Measurements from ENCODE around the gene TTC9.

TTC9 gene

DNA sequence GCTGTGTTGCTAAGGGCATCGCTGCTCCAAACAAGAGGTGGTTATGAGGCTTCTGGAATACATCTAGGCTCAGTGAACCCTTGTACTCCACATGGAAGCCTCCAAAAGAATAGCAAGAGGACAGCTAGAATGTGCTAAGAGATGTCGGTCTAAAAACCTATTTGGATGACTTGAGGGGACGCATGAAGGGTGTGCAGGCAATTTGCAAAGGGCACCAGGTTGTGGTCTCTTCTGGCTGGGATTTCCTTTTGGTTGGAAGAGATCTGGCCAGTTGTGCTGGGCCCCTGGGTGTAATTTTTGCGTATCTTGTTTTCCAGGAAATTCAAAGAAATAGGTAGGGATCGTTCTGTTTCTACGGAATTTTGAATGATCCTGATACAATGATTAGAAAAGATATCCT lies 4.2 kb downstream of the TTC9 start:
- no peak for DNase-seq (ENCODE audit: low read depth)

DNA sequence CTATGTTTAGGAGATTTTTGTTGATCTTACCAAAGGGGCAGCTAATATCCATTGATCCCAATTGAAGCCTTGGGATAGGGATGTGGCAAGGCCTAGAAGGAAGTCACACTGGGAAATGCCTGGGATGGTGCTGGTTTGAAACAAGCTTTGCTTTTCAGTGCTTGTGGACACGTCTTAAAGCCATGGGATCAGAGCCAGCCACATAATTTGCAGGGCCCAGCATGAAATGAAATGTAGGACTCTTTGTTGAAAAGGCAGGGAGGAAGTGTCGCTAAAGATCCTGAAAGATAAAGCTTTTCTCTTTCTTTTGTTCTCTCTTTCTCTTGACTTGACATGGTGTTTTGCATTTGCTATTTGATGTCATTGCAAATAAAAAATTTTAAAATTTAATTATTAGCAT lies 5.0 kb downstream of the TTC9 start:
- DNase-seq (ENCODE audit: low read depth): no peak

DNA sequence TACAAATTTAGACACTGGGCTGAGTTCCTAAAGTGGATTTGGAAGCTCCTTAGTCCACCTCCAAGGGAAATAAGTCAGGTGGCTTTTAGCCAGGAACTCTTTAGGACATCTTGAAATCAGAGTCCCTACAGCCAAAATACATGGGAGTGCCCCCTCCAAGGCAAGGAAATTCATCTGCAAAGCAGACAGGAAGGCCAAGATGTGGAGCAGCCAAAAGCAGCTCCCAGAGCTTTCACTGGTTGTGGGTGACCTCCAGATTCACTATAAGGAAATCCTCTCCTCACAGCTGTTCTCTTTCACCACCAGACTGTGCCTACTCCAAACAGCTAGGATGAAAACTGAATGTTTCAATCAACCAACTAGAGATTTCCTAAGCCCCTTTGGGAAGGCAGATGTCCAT lies 6.6 kb downstream of the TTC9 start:
- DNase-seq (ENCODE audit: low read depth): no peak

DNA sequence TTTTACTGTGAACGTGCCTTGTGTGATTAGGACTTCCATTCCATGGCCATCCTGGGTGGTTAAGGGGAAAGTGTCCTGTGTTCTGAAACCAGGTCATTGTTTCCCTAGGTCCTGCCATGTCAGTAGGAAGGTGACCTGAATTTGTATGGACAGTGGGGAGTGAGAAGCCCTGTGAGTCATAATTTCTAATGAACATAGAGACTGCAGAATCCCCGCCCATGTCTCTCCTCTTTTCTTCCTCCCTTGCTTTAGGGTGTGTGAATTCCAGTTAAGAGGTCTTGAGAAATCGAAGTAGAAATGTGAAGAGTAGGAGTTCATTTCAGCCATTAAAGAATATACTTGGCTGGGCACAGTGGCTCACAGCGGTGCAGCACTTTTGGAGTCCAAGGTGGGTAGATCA lies 8.1 kb downstream of the TTC9 start:
- DNase-seq (ENCODE audit: low read depth): no peak

DNA sequence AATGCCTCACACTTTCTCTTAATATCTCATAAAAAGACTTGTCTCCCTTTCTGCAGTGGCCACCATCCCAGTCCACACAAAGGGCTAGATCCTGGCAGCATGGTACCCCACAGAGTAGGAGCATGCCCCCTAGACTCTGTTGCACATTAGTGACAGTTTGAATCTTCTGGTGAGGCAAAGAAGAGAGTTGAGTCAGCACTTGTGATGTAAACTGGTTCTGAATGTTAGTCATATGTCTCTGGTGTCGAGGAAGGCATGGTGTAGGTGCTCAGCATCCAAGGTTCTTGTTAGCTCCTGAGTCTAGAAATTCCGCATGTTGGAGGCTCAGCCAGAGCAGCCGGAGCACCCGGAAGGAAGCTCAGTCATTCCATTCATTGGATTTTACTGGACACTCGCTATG lies 9.8 kb downstream of the TTC9 start:
- DNase-seq (ENCODE audit: low read depth): no peak

DNA sequence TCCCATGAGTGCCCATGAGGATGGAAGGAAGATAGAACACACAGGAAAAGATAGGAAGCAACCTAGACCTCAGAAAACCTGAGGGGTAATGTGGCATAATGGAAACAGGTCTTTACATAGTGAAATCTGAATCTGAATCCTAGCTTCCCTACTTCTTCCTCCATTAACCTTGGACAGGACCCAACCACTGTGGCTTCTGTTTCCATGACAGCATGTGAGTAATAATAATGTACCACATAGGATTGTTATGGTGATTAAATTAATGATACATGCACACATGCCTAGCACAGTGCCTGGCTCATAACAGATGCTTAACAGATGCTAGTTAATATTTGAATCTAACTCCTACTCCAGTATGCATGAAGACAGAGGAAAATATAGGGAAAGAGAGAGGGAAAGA lies 11.2 kb downstream of the TTC9 start:
- DNase-seq (ENCODE audit: low read depth): no peak

DNA sequence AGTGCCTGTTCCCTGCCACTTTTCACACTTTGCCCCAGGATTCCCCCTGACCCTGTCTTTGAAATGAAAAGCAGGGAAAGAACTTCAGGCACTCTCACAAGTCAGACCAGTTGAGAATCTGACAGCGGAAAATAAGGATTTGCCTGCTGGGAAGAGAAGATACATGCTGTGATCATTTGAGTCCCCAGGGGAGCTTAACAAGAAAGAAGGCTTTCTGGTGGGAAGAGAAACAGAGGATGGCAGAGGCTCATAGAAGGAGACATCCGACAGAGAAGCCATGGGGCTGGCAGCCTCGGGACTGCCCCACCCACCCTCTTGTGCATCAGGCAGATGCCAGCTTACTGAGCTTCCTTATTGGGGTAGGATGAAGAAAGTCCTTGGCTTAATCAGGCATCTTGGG lies 11.9 kb downstream of the TTC9 start:
- no peak for DNase-seq (ENCODE audit: low read depth)

DNA sequence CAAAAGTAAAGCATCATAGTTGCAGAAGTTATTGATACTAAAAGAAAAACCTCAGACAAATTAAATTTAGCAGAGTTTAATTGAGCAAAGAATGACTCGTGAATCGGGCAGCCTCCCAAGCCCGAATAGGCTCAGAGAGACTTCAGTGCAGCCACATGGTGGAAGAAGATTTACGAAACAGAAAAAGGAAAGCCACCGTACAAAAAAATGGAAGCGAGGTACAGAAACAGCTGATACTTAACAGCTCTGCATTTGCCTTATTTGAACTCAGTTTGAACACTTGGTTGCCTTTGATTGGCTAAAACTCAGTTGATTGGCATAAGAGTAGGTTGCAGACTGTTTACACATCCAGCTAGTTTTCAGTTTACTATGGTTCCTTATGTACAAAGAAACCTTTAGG lies 12.9 kb downstream of the TTC9 start:
- no peak for DNase-seq (ENCODE audit: low read depth)

DNA sequence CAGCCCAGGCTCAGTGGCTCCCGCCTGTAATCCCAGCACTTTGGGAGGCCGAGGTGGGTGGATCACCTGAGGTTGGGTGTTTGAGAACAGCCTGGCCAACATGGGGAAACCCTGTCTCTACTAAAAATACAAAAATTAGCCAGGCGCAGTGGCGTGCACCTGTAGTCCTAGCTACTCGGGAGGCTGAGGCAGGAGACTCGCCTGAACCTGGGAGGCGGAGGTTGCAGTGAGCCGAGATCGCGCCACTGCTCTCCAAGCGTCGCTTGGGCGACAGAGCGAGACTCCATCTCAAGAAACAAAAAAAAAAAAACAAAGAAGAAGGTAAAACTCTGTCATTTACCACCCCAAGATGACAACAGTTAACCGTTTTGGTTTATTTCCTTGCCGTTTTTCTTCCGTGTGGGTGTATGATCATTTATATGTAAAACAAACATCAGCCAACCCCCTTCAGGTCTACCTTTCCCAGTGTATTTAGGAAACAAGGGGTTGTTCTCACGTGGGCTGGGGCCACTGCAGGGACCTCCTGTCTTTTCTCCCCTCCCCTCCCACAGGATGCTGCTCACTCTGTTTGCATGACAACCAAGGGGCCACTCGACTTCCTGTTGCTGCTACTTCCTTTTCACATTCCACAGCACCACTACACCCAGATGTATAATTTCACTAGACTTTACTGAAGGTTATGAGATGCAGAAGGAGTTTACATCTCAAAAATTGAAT lies 13.6 kb downstream of the TTC9 start:
- peak; percentile 49 for DNase-seq (ENCODE audit: low read depth)

DNA sequence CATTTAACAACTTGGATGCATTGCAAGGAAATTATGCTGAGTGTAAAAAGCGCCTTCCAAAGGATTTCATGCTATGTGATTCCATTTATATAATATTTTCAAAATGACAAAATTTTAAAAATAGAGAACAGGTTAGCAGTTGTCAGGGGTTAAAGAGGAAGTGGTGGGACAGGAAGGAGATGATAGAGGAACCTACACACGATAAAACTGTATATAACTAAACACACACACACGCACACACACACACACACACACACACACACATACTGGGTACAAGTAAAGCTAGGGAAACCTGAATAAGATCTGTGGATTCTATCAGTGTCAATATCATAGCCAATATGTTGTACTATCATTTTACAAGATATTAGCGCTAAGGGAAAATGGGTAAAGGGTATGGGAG lies 17.2 kb downstream of the TTC9 start:
- DNase-seq (ENCODE audit: low read depth): no peak

DNA sequence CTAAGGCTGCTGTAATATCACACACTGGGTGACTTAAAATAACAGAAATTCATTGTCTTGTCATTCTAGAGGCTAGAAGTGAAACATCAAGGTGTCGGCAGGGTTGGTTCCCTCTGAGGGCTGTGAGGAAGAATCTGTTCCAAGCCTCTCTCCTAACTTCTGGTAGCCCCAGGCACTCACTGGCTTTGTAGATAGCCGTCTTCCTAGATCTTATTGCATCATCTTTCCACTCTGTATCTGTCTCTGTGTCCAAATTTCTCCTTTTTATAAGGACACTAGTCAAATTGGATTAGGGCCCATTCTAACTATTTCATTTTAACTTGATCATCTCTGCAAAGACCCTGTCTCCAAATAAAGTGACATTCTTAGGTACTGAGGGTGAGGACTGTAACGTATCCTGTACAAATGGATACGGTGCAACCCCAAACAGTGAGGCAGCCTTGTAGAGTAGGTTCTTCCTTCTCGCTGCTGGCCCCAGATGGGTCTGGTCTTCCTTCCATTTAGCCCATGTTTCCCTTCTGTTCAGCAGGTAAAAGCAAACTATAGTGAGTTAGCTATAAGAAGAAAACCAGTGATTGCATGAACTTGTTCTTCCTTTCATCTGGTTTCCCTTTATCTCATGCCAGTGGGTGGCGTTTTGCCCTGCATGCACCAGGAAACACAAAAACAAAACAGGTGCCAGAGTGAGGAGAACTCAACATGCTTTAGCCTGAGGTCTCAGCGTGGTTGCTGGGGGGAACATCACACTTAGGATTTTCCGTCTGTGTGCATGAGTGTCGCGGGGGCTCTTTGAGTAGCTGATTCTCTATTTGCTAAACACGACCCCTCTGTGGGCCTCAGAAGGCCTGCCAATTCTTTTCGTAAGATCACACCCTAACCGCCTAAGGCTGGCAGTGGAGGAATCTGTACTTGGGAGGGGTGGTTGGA lies 19.5 kb downstream of the TTC9 start:
- DNase-seq (ENCODE audit: low read depth): peak; percentile 29

DNA sequence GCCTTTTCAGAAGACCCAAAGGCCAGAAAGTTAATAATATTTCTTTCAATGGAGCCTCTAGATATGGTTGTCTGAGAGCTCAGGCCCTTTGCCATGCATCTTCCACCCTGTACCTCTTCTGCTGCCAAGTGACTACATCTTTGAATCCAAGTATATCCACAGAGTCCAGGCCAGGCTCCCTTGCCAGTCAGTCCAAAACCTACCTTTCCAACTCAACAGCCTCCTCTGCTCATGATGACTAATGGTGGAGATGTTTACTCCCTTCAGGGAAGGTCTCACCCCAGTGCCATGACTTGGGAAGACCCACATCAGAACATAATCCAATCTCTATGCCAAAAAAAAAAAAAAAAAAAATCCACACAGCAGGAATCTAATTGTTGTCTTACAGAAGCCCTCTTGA lies 20.4 kb downstream of the TTC9 start:
- DNase-seq (ENCODE audit: low read depth): no peak

DNA sequence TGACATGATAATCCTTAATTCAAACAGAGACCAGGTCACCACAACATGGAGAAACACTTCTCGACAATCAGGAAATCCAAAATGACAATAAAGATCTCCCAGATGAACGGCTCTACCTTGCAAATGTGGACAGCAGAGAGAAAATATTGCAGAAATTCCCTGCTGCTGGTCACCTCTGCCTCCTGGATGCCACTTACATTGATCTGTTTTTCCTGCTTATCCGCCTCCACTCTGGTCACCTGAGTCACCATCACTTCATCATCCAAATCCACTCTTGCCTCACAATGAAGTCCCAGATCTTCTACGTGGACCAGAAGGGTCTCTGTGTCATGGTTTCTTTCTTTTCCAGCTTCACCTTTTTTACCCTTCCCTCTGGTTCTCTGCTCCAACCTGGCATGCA lies 21.1 kb downstream of the TTC9 start:
- no peak for DNase-seq (ENCODE audit: low read depth)

DNA sequence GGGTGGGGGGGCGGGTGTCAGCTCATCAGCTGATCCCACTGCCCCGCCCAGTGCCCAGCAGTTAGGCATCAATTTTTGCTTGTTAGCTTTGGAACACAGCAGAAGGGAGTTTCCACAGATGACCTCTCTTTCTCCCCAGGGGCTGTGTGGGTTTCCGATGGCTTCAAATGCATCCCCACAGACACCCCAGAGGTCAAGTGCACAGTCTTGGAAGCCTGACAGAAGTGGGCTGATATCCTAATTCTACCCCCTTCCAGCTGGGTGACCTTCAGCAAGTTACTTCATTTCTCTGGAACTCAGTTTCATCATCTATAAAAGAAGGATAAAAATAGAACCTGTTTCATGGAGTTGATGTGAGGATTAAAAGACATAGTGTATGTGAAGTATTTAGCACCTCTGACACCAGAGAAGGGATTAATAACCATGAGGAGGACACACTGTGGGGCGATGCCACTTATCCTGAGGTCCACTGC lies 22.0 kb downstream of the TTC9 start:
- DNase-seq (ENCODE audit: low read depth): no peak

DNA sequence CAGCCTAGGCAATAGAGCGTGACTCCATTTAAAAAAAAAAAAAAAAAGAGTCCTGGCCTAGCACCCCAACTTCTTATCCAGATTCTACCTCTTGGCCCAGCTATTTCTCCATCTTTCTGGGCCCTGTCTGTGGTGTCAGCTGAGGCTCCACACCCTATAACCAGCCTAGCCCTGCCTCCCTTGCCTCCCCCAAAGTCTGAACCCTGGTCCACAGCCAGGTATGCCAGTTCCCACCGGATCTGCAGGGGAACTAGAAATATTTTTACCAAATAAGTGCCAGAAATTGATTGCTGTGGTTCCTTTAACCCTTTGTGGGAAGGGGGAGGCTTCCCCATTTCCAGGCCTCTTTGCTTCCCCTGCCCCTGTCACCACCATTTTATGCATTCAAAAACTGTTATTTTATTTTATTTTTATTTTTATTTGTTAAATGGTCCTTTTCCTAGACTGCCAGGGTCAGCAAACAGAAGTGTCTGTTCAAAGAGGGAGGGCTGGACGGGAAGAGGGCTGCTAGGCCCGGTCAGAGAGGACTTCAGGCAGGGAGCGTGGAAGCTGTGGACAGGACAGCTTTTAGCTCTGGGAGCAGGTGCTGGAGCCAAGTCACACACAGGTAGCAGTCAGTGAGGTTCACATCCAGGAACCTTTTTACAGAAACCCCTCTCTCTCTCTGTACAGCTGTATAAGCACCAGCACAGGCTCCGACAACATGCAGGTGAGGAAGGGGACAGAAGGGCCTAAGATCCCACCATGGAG lies 23.2 kb downstream of the TTC9 start:
- no peak for DNase-seq (ENCODE audit: low read depth)

DNA sequence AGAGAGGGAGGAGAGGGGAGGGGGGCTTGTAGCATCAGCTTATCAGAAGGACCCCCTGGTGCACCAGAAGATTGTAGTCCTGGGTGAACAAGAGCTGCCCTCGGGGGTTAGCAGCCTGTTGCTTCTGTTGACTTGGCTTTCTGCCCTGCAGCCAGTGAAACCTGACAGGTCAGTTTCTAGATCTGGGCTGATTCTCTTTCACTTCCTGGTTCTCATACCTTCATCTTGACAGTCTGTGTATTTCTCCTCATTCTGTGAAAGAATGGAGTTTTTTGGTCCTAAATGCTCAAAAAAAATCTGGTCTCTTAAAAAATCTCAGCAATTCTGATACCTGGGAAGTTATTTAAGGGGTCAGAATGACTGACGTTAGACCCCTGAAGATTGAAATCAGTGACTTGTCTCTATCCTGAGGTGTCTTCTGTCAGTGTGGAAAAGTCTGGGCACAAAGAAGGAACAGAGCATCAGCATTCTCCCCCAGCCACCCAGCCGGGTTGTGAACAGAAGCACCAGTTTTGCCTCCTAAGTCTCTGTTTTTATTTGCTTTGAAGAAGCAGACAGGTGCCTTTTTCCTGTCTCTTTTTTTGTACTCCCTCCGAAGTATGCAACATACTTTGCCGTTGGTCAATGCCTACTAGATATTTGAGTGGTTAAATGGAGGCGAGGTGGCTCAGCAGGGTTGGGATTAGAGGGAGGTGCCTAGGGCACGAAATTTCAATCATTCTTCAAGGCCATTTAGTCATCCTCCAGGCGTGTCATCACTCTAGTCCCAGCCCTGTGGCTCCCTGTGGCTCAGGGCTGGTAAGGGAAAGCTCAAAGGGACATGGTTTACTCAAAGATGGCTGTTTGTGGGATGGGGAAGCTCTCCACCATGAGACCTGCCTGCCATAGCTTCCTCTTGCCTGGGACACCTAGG lies 24.0 kb downstream of the TTC9 start:
- DNase-seq (ENCODE audit: low read depth): no peak

DNA sequence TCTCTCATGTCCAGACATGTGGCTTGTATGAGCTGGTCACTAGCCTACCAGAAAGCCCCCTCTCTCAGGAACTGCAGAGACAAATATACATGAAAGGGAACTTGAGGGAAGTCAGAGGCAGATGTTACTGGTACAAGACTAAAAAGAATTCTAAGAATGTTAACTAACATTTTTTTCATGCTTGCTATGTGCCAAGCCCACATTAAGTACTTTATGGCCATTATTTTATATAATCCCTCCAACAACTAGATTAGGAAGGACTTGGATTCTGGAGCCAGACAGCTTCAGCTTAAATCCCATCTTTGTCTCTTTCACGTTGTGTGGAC lies 24.6 kb downstream of the TTC9 start:
- no peak for DNase-seq (ENCODE audit: low read depth)

DNA sequence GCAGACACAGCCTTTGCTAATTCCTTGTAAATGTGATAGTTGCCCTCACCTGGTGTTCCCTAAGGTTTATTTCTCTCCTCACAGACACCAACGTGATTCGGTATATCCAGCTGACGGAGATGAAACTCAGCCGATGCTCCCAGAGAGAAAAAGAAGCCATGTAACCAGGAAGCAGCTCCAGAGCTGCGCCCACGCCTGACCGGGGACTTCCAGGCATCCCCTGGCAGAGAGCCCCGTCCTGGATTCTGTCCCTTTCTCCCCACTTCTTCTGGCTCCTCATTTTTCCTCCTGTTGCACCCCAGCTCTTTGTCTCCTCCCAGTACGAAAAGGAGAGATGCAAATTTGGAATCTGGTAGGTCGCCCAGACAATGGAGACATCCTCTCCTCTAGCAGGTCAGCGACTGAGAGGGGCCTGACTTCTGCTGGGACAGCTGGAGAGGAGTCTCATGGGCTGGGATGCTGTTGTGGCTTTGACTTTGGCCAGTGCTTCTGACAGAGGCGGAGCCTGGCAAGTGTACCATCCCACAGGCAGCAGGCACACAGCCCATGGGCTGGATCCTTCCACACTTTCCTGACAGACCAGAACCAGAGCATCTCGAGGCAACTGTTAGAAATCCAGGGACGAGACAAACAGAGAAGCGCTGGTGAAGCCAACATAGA lies 29.4 kb downstream of the TTC9 start:
- no peak for DNase-seq (ENCODE audit: low read depth)

DNA sequence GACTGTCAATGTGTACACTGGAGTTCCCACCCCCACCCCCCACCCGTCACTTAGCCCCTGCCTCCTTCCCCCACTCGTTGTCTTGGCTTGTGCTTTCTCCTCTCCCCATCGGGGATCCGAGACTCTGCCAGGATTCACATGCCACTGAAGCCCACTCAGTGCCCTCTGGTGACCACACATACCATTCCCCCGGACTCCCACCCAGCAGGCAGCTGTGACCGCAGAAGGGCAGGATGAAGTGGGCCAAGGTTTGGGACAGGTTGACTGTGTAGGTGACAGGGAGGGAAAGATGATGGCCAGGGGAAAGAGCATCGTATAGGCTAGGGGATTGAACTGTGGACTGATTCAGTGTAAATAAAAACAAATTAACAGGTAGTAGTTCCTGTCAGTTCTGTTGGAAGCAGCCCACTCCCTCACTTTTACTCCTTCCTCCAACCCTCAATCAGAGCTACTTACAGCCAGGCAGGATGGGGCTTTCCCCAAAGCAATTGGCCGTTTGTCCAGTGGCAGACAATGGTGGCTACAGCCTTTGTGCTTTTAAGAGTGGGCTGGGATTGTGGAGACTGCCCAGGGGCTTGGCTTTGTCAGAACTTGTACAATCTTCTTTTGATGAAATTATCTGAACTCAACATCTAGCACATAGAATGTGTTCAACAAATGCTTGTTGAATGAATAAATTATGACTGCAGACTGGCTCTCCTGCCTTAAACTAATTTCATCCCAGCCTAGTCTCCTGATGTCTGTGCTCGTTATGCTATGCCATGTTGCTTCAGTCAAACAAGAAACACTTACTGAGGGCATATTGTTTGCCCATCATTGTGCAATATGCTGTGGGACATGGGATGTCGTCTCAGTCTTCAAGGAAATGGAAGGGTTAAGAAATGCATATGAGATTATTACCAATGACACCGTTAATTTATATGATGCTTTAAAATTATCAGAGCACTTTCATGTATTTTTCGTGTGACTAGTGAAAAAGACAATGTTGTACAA lies 30.2 kb downstream of the TTC9 start:
- no peak for DNase-seq (ENCODE audit: low read depth)

DNA sequence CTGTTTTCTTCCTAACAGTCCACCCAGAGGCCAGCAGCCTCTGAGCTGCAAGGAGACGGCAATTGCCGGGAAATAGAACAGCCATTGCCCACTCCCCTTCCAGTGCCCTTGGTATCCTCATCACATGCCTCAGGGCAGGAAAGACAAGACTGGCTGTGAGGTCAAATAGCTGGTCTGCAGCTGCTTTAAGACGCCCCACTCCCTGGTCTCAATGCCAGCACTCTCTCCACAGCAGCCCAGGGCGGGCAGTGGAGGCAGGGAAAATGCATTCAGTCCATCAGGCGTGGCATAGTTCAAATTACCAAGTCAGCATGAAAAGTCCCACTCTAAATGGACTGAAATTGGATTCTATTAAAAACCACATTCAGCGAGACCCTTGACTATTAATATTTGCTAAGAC lies 35.6 kb downstream of the TTC9 start:
- no peak for DNase-seq (ENCODE audit: low read depth)

Measured in stimulated activated CD4-positive, alpha-beta T cell treated with anti-CD3 and anti-CD28 coated beads, Interleukin-2, amount 100 ng/mL, for 4 hours (primary cell).